Measurements from ENCODE around the gene APEH.

Gene APEH

GRCh38 chr3:49655731-49656285 lies 18.3 kb upstream of the APEH start:
- no peak overlapping the region for H2AFZ ChIP-seq (ENCODE audit: insufficient read depth, low read length, poor library complexity)
- H3K9ac ChIP-seq (ENCODE audit: low read length): no peak overlapping the region
- H3K27me3 ChIP-seq (ENCODE audit: insufficient read depth, low read length): no peaks in the 10 kb centered on the region
- H2BK5ac ChIP-seq (ENCODE audit: low read depth, low read length, poor library complexity): no peak overlapping the region
- H3K4me2 ChIP-seq (ENCODE audit: low read length): no peak overlapping the region
- no peak overlapping the region for H2BK12ac ChIP-seq (ENCODE audit: low read length)
- no peaks in the 10 kb centered on the region for H3K4me1 ChIP-seq (ENCODE audit: control insufficient read depth in 1 of 2, insufficient read depth in 2 of 2, low read length in 2 of 2)
- H3K4me3 ChIP-seq (ENCODE audit: low read depth, low read length): no peak overlapping the region
- H3K14ac ChIP-seq (ENCODE audit: low read length): no peak overlapping the region
- no peak overlapping the region for H3K4ac ChIP-seq (ENCODE audit: low read depth, low read length)
- no peak overlapping the region for H2BK120ac ChIP-seq (ENCODE audit: insufficient read depth, low read length, poor library complexity)
- WGBS (ENCODE audit: extremely low coverage, insufficient coverage, insufficient read length): no CpG with 5 or more reads among the region's 19 CpGs
- H3K79me2 ChIP-seq (ENCODE audit: control insufficient read depth, insufficient read depth, low read length, poor library complexity): no peaks in the 10 kb centered on the region
- no peak overlapping the region for H3K18ac ChIP-seq (ENCODE audit: low read length)
- H4K91ac ChIP-seq (ENCODE audit: low read depth, low read length): no peak overlapping the region
- H4K12ac ChIP-seq (ENCODE audit: low read depth, low read length): no peak overlapping the region
- no peaks in the 10 kb centered on the region for H3K79me1 ChIP-seq (ENCODE audit: low read length)
- DNase-seq: no peak
- no peaks in the 10 kb centered on the region for H3K9me3 ChIP-seq (ENCODE audit: insufficient read depth, low read depth, low read length)
- H3K36me3 ChIP-seq (ENCODE audit: control insufficient read depth in 1 of 2, insufficient read depth in 2 of 2, low read length in 2 of 2): no peaks in the 10 kb centered on the region
- no peak overlapping the region for H3K27ac ChIP-seq (ENCODE audit: low read depth, low read length)
- H2AK5ac ChIP-seq (ENCODE audit: low read length): no peak overlapping the region
- no peak overlapping the region for H4K8ac ChIP-seq (ENCODE audit: low read depth, low read length)
- no peak overlapping the region for H3K23ac ChIP-seq (ENCODE audit: low read length)

- Histone ChIP-seq H2AK5ac (ENCODE audit: low read length) (no peak overlapping the region), H2BK12ac (ENCODE audit: low read length) (no peak overlapping the region), H4K8ac (ENCODE audit: low read depth, low read length) (no peak overlapping the region), H3K79me1 (ENCODE audit: low read length) (no peaks in the 10 kb centered on the region), H2AFZ (ENCODE audit: insufficient read depth, low read length, poor library complexity) (no peak overlapping the region), H3K4me1 (ENCODE audit: control insufficient read depth in 1 of 2, insufficient read depth in 2 of 2, low read length in 2 of 2) (no peaks in the 10 kb centered on the region), H3K79me2 (ENCODE audit: control insufficient read depth, insufficient read depth, low read length, poor library complexity) (no peaks in the 10 kb centered on the region), H3K9me3 (ENCODE audit: insufficient read depth, low read depth, low read length) (peaks cover 3% of the 10 kb centered on the region), H3K36me3 (ENCODE audit: control insufficient read depth in 1 of 2, insufficient read depth in 2 of 2, low read length in 2 of 2) (no peaks in the 10 kb centered on the region), H3K14ac (ENCODE audit: low read length) (no peak overlapping the region), H3K4ac (ENCODE audit: low read depth, low read length) (no peak overlapping the region), H4K12ac (ENCODE audit: low read depth, low read length) (no peak overlapping the region), H3K27ac (ENCODE audit: low read depth, low read length) (no peak overlapping the region), H3K23ac (ENCODE audit: low read length) (no peak overlapping the region), H3K4me2 (ENCODE audit: low read length) (no peak overlapping the region), H4K91ac (ENCODE audit: low read depth, low read length) (no peak overlapping the region), H2BK5ac (ENCODE audit: low read depth, low read length, poor library complexity) (no peak overlapping the region), H3K27me3 (ENCODE audit: insufficient read depth, low read length) (no peaks in the 10 kb centered on the region), H3K4me3 (ENCODE audit: low read depth, low read length) (no peak overlapping the region), H3K9ac (ENCODE audit: low read length) (no peak overlapping the region), H2BK120ac (ENCODE audit: insufficient read depth, low read length, poor library complexity) (no peak overlapping the region), H3K18ac (ENCODE audit: low read length) (no peak overlapping the region)
- WGBS (ENCODE audit: extremely low coverage, insufficient coverage, insufficient read length): no CpG with 5 or more reads among the region's 18 CpGs
- peak in 1 of 2 donors; percentile 31 for DNase-seq
Measured at GRCh38 chr3:49656541-49657112, 17.5 kb upstream of the APEH start.

- no CpG with 5 or more reads among the region's 36 CpGs for WGBS (ENCODE audit: extremely low coverage, insufficient coverage, insufficient read length)
- H3K36me3 ChIP-seq (ENCODE audit: control insufficient read depth in 1 of 2, insufficient read depth in 2 of 2, low read length in 2 of 2): no peaks in the 10 kb centered on the region
- H3K79me1 ChIP-seq (ENCODE audit: low read length): no peaks in the 10 kb centered on the region
- H3K27me3 ChIP-seq (ENCODE audit: insufficient read depth, low read length): no peaks in the 10 kb centered on the region
- no peak overlapping the region for H2BK5ac ChIP-seq (ENCODE audit: low read depth, low read length, poor library complexity)
- H3K4me2 ChIP-seq (ENCODE audit: low read length): no peak overlapping the region
- no peak overlapping the region for H3K9ac ChIP-seq (ENCODE audit: low read length)
- H2BK12ac ChIP-seq (ENCODE audit: low read length): no peak overlapping the region
- no peaks in the 10 kb centered on the region for H3K4me1 ChIP-seq (ENCODE audit: control insufficient read depth in 1 of 2, insufficient read depth in 2 of 2, low read length in 2 of 2)
- no peak overlapping the region for H4K8ac ChIP-seq (ENCODE audit: low read depth, low read length)
- no peak overlapping the region for H2AK5ac ChIP-seq (ENCODE audit: low read length)
- no peaks in the 10 kb centered on the region for H3K79me2 ChIP-seq (ENCODE audit: control insufficient read depth, insufficient read depth, low read length, poor library complexity)
- no peak overlapping the region for H3K18ac ChIP-seq (ENCODE audit: low read length)
- no peak overlapping the region for H2AFZ ChIP-seq (ENCODE audit: insufficient read depth, low read length, poor library complexity)
- H3K4me3 ChIP-seq (ENCODE audit: low read depth, low read length): no peak overlapping the region
- H3K4ac ChIP-seq (ENCODE audit: low read depth, low read length): no peak overlapping the region
- peaks cover 3% of the 10 kb centered on the region for H3K9me3 ChIP-seq (ENCODE audit: insufficient read depth, low read depth, low read length)
- no peak overlapping the region for H4K12ac ChIP-seq (ENCODE audit: low read depth, low read length)
- H3K23ac ChIP-seq (ENCODE audit: low read length): no peak overlapping the region
- no peak overlapping the region for H3K14ac ChIP-seq (ENCODE audit: low read length)
- H2BK120ac ChIP-seq (ENCODE audit: insufficient read depth, low read length, poor library complexity): no peak overlapping the region
- DNase-seq: no peak
- H4K91ac ChIP-seq (ENCODE audit: low read depth, low read length): no peak overlapping the region
- H3K27ac ChIP-seq (ENCODE audit: low read depth, low read length): no peak overlapping the region
Measured at GRCh38 chr3:49657208-49657915, 16.8 kb upstream of the APEH start.

GRCh38 chr3:49658711-49659110 lies 15.4 kb upstream of the APEH start:
- no peak overlapping the region for H2AK5ac ChIP-seq (ENCODE audit: low read length)
- H3K4me1 ChIP-seq (ENCODE audit: control insufficient read depth in 1 of 2, insufficient read depth in 2 of 2, low read length in 2 of 2): no peaks in the 10 kb centered on the region

More at GRCh38 chr3:49658711-49659110, 15.4 kb upstream of the APEH start:
- Histone ChIP-seq H2BK5ac (ENCODE audit: low read depth, low read length, poor library complexity) (no peak overlapping the region), H3K9me3 (ENCODE audit: insufficient read depth, low read depth, low read length) (peaks cover 3% of the 10 kb centered on the region), H4K8ac (ENCODE audit: low read depth, low read length) (no peak overlapping the region), H2AFZ (ENCODE audit: insufficient read depth, low read length, poor library complexity) (no peak overlapping the region), H3K79me2 (ENCODE audit: control insufficient read depth, insufficient read depth, low read length, poor library complexity) (no peaks in the 10 kb centered on the region), H4K12ac (ENCODE audit: low read depth, low read length) (no peak overlapping the region), H3K23ac (ENCODE audit: low read length) (no peak overlapping the region), H3K27me3 (ENCODE audit: insufficient read depth, low read length) (no peaks in the 10 kb centered on the region), H2BK12ac (ENCODE audit: low read length) (no peak overlapping the region), H3K4me2 (ENCODE audit: low read length) (no peak overlapping the region), H3K9ac (ENCODE audit: low read length) (no peak overlapping the region), H3K79me1 (ENCODE audit: low read length) (no peaks in the 10 kb centered on the region), H4K91ac (ENCODE audit: low read depth, low read length) (no peak overlapping the region), H3K36me3 (ENCODE audit: control insufficient read depth in 1 of 2, insufficient read depth in 2 of 2, low read length in 2 of 2) (no peaks in the 10 kb centered on the region), H3K18ac (ENCODE audit: low read length) (no peak overlapping the region), H3K14ac (ENCODE audit: low read length) (no peak overlapping the region), H3K4me3 (ENCODE audit: low read depth, low read length) (no peak overlapping the region), H3K4ac (ENCODE audit: low read depth, low read length) (no peak overlapping the region), H3K27ac (ENCODE audit: low read depth, low read length) (no peak overlapping the region), H2BK120ac (ENCODE audit: insufficient read depth, low read length, poor library complexity) (no peak overlapping the region)
- DNase-seq: no peak
- no CpG with 5 or more reads among the region's 2 CpGs for WGBS (ENCODE audit: extremely low coverage, insufficient coverage, insufficient read length)
